Central memory CD8-positive, alpha-beta T cell (primary cell): ENCODE results near the gene E4F1.

Experiments
- ATAC-seq: fragments of 150-1000 bp; cut with Tn5 transposase; replicated peaks from 2 replicates; pipeline ENCODE4 v1.10.0; 2022; ENCODE audit warnings: mild to moderate bottlenecking, moderate FRiP score, moderate number of reproducible peaks; ENCODE audit not compliant: poor library complexity, severe bottlenecking; ENCODE audit errors: extremely low read depth
- DNase-seq, 2 donors: peaks; one replicate each; pipeline ENCODE4 v3.0.0; 2021; ENCODE audit warnings: low spot score in 2 of 2
- H3K27ac Mint-ChIP-seq: one replicate; pipeline ENCODE4 v1.8.0; 2022; ENCODE audit warnings: low read depth, mild to moderate bottlenecking, moderate library complexity, mixed read lengths
- H3K27me3 Mint-ChIP-seq: one replicate; pipeline ENCODE4 v1.8.0; 2022; ENCODE audit warnings: mixed read lengths
- H3K36me3 Mint-ChIP-seq: one replicate; pipeline ENCODE4 v1.8.0; 2022; ENCODE audit warnings: mild to moderate bottlenecking, moderate library complexity, mixed read lengths; ENCODE audit not compliant: insufficient read depth
- H3K4me1 Mint-ChIP-seq: one replicate; pipeline ENCODE4 v1.8.0; 2022; ENCODE audit warnings: mixed read lengths
- H3K4me3 Mint-ChIP-seq: one replicate; pipeline ENCODE4 v1.8.0; 2022; ENCODE audit warnings: mild to moderate bottlenecking, moderate library complexity, mixed read lengths
- H3K9me3 Mint-ChIP-seq: one replicate; pipeline ENCODE4 v1.8.0; 2022; ENCODE audit warnings: mixed read lengths

The E4F1 gene

GRCh38 chr16:2271848-2272461 lies 48.6 kb downstream of the E4F1 start:
- Mint-ChIP-seq H3K9me3 (no peaks in the 10 kb centered on the region), H3K36me3 (peaks cover 22% of the 10 kb centered on the region), H3K4me1 (peaks cover 21% of the 10 kb centered on the region), H3K27me3 (no peaks in the 10 kb centered on the region), H3K4me3 (no peak overlapping the region), H3K27ac (no peak overlapping the region)
- ATAC-seq (no peak), DNase-seq (no peak)

GRCh38 chr16:2273484-2273883 lies 50.1 kb downstream of the E4F1 start:
- DNase-seq (no peak), ATAC-seq (no peak)
- peaks cover 13% of the 10 kb centered on the region for H3K36me3 Mint-ChIP-seq
- H3K4me1 Mint-ChIP-seq: peaks cover 18% of the 10 kb centered on the region
- no peaks in the 10 kb centered on the region for H3K27me3 Mint-ChIP-seq
- H3K27ac Mint-ChIP-seq: no peak overlapping the region
- H3K9me3 Mint-ChIP-seq: no peaks in the 10 kb centered on the region
- no peak overlapping the region for H3K4me3 Mint-ChIP-seq

- H3K4me1 Mint-ChIP-seq: peaks cover 18% of the 10 kb centered on the region
- H3K36me3 Mint-ChIP-seq: peaks cover 10% of the 10 kb centered on the region
- no peak overlapping the region for H3K4me3 Mint-ChIP-seq
- no peak overlapping the region for H3K27ac Mint-ChIP-seq
- no peaks in the 10 kb centered on the region for H3K9me3 Mint-ChIP-seq
- ATAC-seq: no peak
- no peak for DNase-seq
- H3K27me3 Mint-ChIP-seq: no peaks in the 10 kb centered on the region
These were observed 50.5 kb downstream of the E4F1 start for GRCh38 chr16:2273931-2274330.

GRCh38 chr16:2275476-2276367 lies 52.3 kb downstream of the E4F1 start:
- DNase-seq (no peak), ATAC-seq (no peak)
- Mint-ChIP-seq H3K36me3 (peaks cover 10% of the 10 kb centered on the region), H3K4me3 (no peak overlapping the region), H3K9me3 (no peaks in the 10 kb centered on the region), H3K27ac (no peak overlapping the region), H3K27me3 (no peaks in the 10 kb centered on the region), H3K4me1 (peaks cover 9% of the 10 kb centered on the region)

GRCh38 chr16:2276368-2277195 lies 53.2 kb downstream of the E4F1 start:
- Mint-ChIP-seq H3K4me1 (peaks cover under 1% of the 10 kb centered on the region), H3K27ac (no peak overlapping the region), H3K9me3 (no peaks in the 10 kb centered on the region), H3K27me3 (no peaks in the 10 kb centered on the region), H3K4me3 (no peak overlapping the region), H3K36me3 (peaks cover 5% of the 10 kb centered on the region)
- ATAC-seq: no peak
- no peak for DNase-seq

- H3K36me3 Mint-ChIP-seq: peaks cover 3% of the 10 kb centered on the region
- no peak for ATAC-seq
- H3K27me3 Mint-ChIP-seq: no peaks in the 10 kb centered on the region
- H3K4me3 Mint-ChIP-seq: no peak overlapping the region
- no peaks in the 10 kb centered on the region for H3K9me3 Mint-ChIP-seq
- no peak for DNase-seq
- no peaks in the 10 kb centered on the region for H3K4me1 Mint-ChIP-seq
- H3K27ac Mint-ChIP-seq: no peak overlapping the region
These were observed 54.3 kb downstream of the E4F1 start for GRCh38 chr16:2277466-2278271.

GRCh38 chr16:2278272-2278608 lies 54.8 kb downstream of the E4F1 start:
- no peak for ATAC-seq
- no peak overlapping the region for H3K27ac Mint-ChIP-seq
- peaks cover 2% of the 10 kb centered on the region for H3K36me3 Mint-ChIP-seq
- no peak overlapping the region for H3K4me3 Mint-ChIP-seq
- H3K9me3 Mint-ChIP-seq: no peaks in the 10 kb centered on the region
- H3K4me1 Mint-ChIP-seq: no peaks in the 10 kb centered on the region
- no peaks in the 10 kb centered on the region for H3K27me3 Mint-ChIP-seq
- no peak for DNase-seq

- Mint-ChIP-seq H3K27ac (no peak overlapping the region), H3K36me3 (peaks cover 2% of the 10 kb centered on the region), H3K9me3 (no peaks in the 10 kb centered on the region), H3K27me3 (no peaks in the 10 kb centered on the region), H3K4me3 (no peak overlapping the region), H3K4me1 (no peaks in the 10 kb centered on the region)
- no peak for ATAC-seq
- DNase-seq: no peak
These were observed 55.8 kb downstream of the E4F1 start for GRCh38 chr16:2278956-2279800.

- Mint-ChIP-seq H3K4me3 (no peak overlapping the region), H3K27ac (no peak overlapping the region), H3K4me1 (no peaks in the 10 kb centered on the region), H3K36me3 (peaks cover 2% of the 10 kb centered on the region), H3K9me3 (no peaks in the 10 kb centered on the region), H3K27me3 (no peaks in the 10 kb centered on the region)
- DNase-seq (no peak), ATAC-seq (no peak)
These were observed 57.1 kb downstream of the E4F1 start for GRCh38 chr16:2280461-2280860.

GRCh38 chr16:2280981-2281542 lies 57.7 kb downstream of the E4F1 start:
- Mint-ChIP-seq H3K27ac (no peak overlapping the region), H3K4me3 (no peak overlapping the region), H3K27me3 (no peaks in the 10 kb centered on the region), H3K4me1 (no peaks in the 10 kb centered on the region), H3K9me3 (no peaks in the 10 kb centered on the region), H3K36me3 (no peaks in the 10 kb centered on the region)
- ATAC-seq (no peak), DNase-seq (no peak)

GRCh38 chr16:2282262-2282661 lies 58.9 kb downstream of the E4F1 start:
- Mint-ChIP-seq H3K27ac (no peak overlapping the region), H3K36me3 (no peaks in the 10 kb centered on the region), H3K4me1 (no peaks in the 10 kb centered on the region), H3K27me3 (no peaks in the 10 kb centered on the region), H3K9me3 (no peaks in the 10 kb centered on the region), H3K4me3 (no peak overlapping the region)
- no peak for DNase-seq
- ATAC-seq: no peak
